ENCODE results near the gene AP3D1.

Gene AP3D1

GRCh38 chr19:2126879-2127518, 24.4 kb downstream of the AP3D1 start:
- DNase-seq, result no peak

GRCh38 chr19:2123682-2124387, 27.5 kb downstream of the AP3D1 start:
- no peak for DNase-seq

- no peak for DNase-seq
Observed at GRCh38 chr19:2122982-2123381, 28.4 kb downstream of the AP3D1 start.

- no peak for DNase-seq
Observed at GRCh38 chr19:2122251-2122650, 29.1 kb downstream of the AP3D1 start.

GRCh38 chr19:2121416-2122051, 29.8 kb downstream of the AP3D1 start:
- no peak for DNase-seq

- DNase-seq, result no peak
Observed at GRCh38 chr19:2120821-2121220, 30.5 kb downstream of the AP3D1 start.

- no peak for DNase-seq
Observed at GRCh38 chr19:2119921-2120785, 31.2 kb downstream of the AP3D1 start.

GRCh38 chr19:2118438-2118837, 32.9 kb downstream of the AP3D1 start:
- no peak for DNase-seq

- no peak for DNase-seq
Observed at GRCh38 chr19:2117215-2117960, 34.0 kb downstream of the AP3D1 start.

- DNase-seq, result no peak
Observed at GRCh38 chr19:2116507-2116906, 34.9 kb downstream of the AP3D1 start.

- no peak for DNase-seq
Observed at GRCh38 chr19:2115911-2116426, 35.4 kb downstream of the AP3D1 start.

- DNase-seq, result no peak
Observed at GRCh38 chr19:2115324-2115723, 36.0 kb downstream of the AP3D1 start.

- no peak for DNase-seq
Observed at GRCh38 chr19:2114821-2115220, 36.5 kb downstream of the AP3D1 start.

- no peak for DNase-seq
Observed at GRCh38 chr19:2114218-2114617, 37.1 kb downstream of the AP3D1 start.

GRCh38 chr19:2113439-2114211, 37.7 kb downstream of the AP3D1 start:
- no peak for DNase-seq

- DNase-seq, result no peak
Observed at GRCh38 chr19:2112516-2113320, 38.6 kb downstream of the AP3D1 start.

- DNase-seq, result no peak
Observed at GRCh38 chr19:2111886-2112285, 39.5 kb downstream of the AP3D1 start.

GRCh38 chr19:2111425-2111824, 39.9 kb downstream of the AP3D1 start:
- DNase-seq, result no peak

GRCh38 chr19:2110822-2111221, 40.5 kb downstream of the AP3D1 start:
- no peak for DNase-seq

GRCh38 chr19:2109046-2109864, 42.1 kb downstream of the AP3D1 start:
- no peak for DNase-seq

All from GOT3 (cell line).